Epithelial cell of esophagus (primary cell): Measurements from ENCODE around the gene ZNF784.

ENCODE experiments used
- DNase-seq: peaks from one replicate; pipeline ENCODE4 v3.0.0; 2010; ENCODE audit warnings: low read depth
- H3K4me3 ChIP-seq: 2 replicates; pipeline ENCODE4 v1.5.1; 2011; ENCODE audit warnings: mild to moderate bottlenecking, low read length, control low read depth
- TF ChIP-seq, protein P1 (sequence below): IDR thresholded peaks from 2 replicates; pipeline ENCODE4 v1.5.1; 2011; ENCODE audit warnings: low read depth, mild to moderate bottlenecking, low read length, control low read depth, inconsistent platforms; ENCODE audit not compliant: insufficient read depth; ENCODE audit errors: missing control alignments

The ZNF784 gene, protein sequence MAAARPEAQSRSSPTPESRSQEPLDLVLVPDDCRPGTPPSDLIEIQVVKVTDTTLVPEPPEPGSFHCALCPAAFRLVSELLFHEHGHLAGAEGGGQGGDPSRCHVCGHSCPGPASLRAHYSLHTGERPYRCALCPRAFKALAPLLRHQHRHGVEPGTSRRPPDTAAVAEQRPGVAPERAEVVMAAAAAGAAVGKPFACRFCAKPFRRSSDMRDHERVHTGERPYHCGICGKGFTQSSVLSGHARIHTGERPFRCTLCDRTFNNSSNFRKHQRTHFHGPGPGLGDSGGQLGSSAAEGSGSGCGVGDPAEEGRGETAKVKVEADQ

DNA sequence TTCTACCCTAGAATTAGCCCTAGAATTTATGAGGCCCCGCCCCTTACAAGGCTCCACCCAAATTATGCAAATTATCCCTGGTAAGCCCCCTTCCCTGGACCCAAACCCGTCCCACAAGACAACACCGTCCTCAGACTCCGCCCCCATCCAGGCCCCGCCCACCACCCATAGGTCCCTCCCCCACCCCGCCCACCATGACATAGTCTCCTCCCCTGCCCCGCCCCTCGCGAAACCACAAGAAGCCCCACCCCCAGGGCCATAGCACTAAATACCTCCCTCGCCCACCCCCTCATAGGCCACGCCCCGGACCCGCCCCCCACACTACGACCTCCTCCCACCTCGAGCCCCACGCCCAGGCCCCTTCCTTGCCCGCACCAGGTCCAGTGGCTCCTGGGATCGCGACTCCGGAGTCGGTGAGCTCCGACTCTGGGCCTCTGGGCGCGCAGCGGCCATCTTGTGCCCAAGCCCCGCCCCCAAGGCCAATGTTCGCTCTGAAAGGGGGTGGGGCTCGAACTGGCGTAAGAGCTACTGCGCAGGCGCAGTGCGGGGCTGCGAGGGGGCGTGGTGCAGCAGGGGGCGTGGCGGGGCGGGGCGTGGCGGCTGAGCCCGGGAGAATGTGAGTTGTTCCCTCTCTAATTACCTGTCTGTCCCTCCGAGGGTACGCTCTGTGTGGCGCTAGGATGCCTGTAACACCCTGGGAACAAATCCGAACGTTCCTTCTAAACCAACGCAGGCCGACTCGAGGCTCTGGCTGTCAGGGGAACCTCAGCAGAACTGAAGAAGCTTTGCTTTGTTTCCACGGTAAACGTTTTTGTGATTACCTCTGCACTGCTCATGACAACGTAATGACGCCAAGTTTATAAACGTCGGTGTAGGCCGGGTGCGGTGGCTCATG lies at the start of gene ZNF784:
ZNF784 (minus strand) TSS at position 458 of the 895 bp plus-strand sequence; CDS start at position 453, 5 bp downstream.
- peak within 1 kb of the TSS; percentile 62 for H3K4me3 ChIP-seq
- peak; percentile 92 for DNase-seq
- TF ChIP-seq, protein P1, sequence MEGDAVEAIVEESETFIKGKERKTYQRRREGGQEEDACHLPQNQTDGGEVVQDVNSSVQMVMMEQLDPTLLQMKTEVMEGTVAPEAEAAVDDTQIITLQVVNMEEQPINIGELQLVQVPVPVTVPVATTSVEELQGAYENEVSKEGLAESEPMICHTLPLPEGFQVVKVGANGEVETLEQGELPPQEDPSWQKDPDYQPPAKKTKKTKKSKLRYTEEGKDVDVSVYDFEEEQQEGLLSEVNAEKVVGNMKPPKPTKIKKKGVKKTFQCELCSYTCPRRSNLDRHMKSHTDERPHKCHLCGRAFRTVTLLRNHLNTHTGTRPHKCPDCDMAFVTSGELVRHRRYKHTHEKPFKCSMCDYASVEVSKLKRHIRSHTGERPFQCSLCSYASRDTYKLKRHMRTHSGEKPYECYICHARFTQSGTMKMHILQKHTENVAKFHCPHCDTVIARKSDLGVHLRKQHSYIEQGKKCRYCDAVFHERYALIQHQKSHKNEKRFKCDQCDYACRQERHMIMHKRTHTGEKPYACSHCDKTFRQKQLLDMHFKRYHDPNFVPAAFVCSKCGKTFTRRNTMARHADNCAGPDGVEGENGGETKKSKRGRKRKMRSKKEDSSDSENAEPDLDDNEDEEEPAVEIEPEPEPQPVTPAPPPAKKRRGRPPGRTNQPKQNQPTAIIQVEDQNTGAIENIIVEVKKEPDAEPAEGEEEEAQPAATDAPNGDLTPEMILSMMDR: no peak

DNA sequence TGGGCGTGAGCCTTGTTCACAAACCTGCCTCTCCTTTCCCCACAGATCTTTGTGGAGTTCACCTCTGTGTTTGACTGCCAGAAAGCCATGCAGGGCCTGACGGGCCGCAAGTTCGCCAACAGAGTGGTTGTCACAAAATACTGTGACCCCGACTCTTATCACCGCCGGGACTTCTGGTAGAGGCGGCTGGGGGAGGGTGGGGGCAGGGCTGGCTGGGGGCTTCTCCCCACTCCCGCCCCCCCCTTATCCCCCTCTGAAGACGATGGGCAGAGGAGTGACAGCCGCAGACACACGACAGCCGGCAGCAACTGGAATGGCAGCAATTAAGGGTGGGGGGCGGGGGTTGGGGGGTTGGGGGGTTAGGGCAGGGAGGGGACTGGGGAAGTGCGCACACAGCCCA lies 49.5 kb upstream of the ZNF784 start:
- H3K4me3 ChIP-seq: no peak overlapping the region
- DNase-seq: no peak
- TF ChIP-seq, protein P1: no peak

DNA sequence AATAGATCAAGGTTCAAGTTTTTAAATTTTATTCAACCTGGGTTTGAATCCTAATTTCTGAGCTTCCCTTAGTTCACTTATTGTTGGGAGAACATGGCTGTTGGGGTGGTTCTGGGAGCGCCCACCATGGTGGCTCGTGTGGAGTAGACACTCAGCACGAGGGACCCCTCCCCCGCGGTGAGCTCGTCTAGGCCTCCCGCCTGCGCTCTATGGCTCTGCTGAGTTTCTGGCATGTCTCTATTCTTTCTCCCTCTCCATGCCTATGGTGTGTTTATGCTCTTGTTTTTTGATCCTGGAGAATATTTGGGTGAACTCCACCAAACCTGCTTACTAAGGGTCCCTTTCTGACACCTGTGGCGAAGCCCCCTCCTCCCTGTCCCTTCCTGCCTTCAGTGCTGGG lies 49.1 kb upstream of the ZNF784 start:
- TF ChIP-seq, protein P1: no peak
- DNase-seq: no peak
- no peak overlapping the region for H3K4me3 ChIP-seq

DNA sequence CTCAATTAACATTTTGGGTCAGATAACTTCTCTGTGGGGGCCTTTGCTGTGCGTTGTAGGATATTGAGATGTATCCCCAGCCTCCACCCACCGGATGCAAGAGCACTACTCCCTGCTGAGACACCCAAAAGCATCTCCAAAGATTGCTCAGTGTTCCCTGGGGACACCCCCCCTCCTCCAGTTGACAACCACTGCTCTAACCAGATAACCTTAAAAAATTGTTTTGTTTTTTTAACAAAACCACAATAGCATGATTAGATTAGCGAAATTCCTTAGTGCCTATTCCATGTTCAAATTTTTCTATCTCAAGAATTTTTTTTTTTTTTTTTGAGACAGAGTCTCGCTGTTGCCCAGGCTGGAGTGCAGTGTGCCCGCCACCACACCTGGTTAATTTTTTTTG lies 48.1 kb upstream of the ZNF784 start:
- no peak for DNase-seq
- H3K4me3 ChIP-seq: no peak overlapping the region
- TF ChIP-seq, protein P1: no peak

DNA sequence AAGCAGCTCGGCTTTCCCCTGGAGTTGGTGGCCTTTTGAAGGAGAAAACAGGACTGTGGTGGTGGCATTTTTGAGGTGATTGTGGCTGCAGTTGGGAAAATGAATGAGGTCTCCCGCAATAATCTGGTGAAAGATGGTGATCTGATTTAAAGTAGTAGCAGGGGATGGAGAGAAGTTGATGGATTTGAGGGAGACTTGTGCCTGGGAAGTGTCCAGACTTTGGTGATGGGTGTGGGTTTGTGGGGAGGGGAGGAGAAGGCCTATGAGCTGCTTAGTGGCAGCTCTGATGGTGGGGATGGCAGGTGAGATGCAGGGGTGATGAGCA lies 46.6 kb upstream of the ZNF784 start:
- DNase-seq: no peak
- TF ChIP-seq, protein P1: no peak
- H3K4me3 ChIP-seq: no peak overlapping the region

DNA sequence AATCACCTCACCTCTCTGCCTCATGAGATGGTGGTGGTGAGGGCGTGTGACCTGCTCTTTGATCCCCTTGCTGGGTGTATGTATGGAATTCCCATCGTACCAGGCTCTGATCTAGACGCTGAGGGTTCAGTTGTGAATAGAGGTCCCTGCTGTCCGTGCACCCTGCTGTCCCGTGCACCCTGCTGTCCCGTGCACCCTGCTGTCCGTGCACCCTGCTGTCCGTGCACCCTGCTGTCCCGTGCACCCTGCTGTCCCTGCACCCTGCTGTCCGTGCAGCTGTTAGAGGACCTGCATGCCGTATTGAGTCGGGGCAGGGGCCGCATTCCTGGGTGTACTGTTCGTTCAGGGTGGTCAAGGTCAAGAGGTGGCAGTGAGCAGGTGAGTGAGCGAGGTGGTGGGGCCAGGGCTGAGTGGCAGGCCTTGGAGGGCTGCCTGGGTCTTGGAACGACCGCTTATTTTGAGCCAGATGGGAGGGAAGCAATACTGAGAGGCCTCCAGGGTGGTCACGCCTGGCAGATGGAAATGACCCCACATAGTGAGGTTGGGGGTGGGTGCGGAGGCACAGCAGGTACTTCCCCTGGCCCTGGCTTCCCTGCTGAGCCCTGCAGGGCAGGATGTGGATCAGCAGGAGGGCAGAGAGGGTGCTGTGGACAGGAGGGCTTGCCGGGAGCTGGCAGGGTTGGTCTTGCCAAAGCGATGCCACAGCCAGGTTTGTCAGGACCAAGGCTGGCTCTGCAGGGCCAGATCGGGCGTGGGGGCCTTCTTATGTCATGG lies 46.1 kb upstream of the ZNF784 start:
- H3K4me3 ChIP-seq: no peak overlapping the region
- peak; percentile 29 for DNase-seq
- TF ChIP-seq, protein P1: no peak
